Measurements from ENCODE around the gene TNFRSF9.
"Not testable (repeated sequence)": the region's sequence is repeated elsewhere in the genome, so short reads cannot be mapped to it uniquely, and the experiment has no call there.

The TNFRSF9 gene

GRCh38 chr1:7940745-7941436, at the start of gene TNFRSF9:
TNFRSF9 (minus strand) TSS chr1:7940839; CDS start chr1:7939994, 845 bp downstream.
- no peak for DNase-seq (ENCODE audit: low spot score)

GRCh38 chr1:7989762-7990428, 49.3 kb upstream of the TNFRSF9 start:
- no peak for DNase-seq (ENCODE audit: low spot score)

- DNase-seq (ENCODE audit: low spot score) = no peak
Measured at GRCh38 chr1:7988576-7988975, 47.9 kb upstream of the TNFRSF9 start.

GRCh38 chr1:7987528-7987927, 46.9 kb upstream of the TNFRSF9 start:
- DNase-seq (ENCODE audit: low spot score) = no peak

- no peak for DNase-seq (ENCODE audit: low spot score)
Measured at GRCh38 chr1:7985851-7986612, 45.4 kb upstream of the TNFRSF9 start.

- no peak for DNase-seq (ENCODE audit: low spot score)
Measured at GRCh38 chr1:7984811-7985210, 44.2 kb upstream of the TNFRSF9 start.

- no peak for DNase-seq (ENCODE audit: low spot score)
Measured at GRCh38 chr1:7983086-7983778, 42.6 kb upstream of the TNFRSF9 start.

- DNase-seq (ENCODE audit: low spot score) = no peak
Measured at GRCh38 chr1:7980984-7981383, 40.3 kb upstream of the TNFRSF9 start.

- DNase-seq (ENCODE audit: low spot score) = peak; percentile 43
Measured at GRCh38 chr1:7975212-7975865, 34.7 kb upstream of the TNFRSF9 start.

- no peak for DNase-seq (ENCODE audit: low spot score)
Measured at GRCh38 chr1:7973086-7973485, 32.4 kb upstream of the TNFRSF9 start.

- DNase-seq (ENCODE audit: low spot score) = no peak
Measured at GRCh38 chr1:7972285-7972684, 31.6 kb upstream of the TNFRSF9 start.

GRCh38 chr1:7971024-7971423, 30.4 kb upstream of the TNFRSF9 start:
- no peak for DNase-seq (ENCODE audit: low spot score)

- no peak for DNase-seq (ENCODE audit: low spot score)
Measured at GRCh38 chr1:7970246-7970645, 29.6 kb upstream of the TNFRSF9 start.

GRCh38 chr1:7967651-7968050, 27.0 kb upstream of the TNFRSF9 start:
- no peak for DNase-seq (ENCODE audit: low spot score)

- DNase-seq (ENCODE audit: low spot score) = no peak
Measured at GRCh38 chr1:7967196-7967595, 26.6 kb upstream of the TNFRSF9 start.

GRCh38 chr1:7964476-7964875, 23.8 kb upstream of the TNFRSF9 start:
- no peak for DNase-seq (ENCODE audit: low spot score)

- not testable (repeated sequence) for DNase-seq (ENCODE audit: low spot score)
Measured at GRCh38 chr1:7963841-7964240, 23.2 kb upstream of the TNFRSF9 start.

- DNase-seq (ENCODE audit: low spot score) = not testable (repeated sequence)
Measured at GRCh38 chr1:7963378-7963730, 22.7 kb upstream of the TNFRSF9 start.

- no peak for DNase-seq (ENCODE audit: low spot score)
Measured at GRCh38 chr1:7962636-7963377, 22.2 kb upstream of the TNFRSF9 start.

- peak; percentile 38 for DNase-seq (ENCODE audit: low spot score)
Measured at GRCh38 chr1:7962014-7962335, 21.3 kb upstream of the TNFRSF9 start.

Data from germinal center (tissue), 1 donor.